Activated T-helper 1 cell treated with anti-CD3 and anti-CD28 coated beads, Interleukin-2, amount 50 U/mL, for 16 hours (primary cell): ENCODE measurements around the gene FBXO36.

ENCODE experiments used
- DNase-seq, 2 donors: peaks; one replicate each; pipeline ENCODE4 v3.0.0-alpha.2; 2020; ENCODE audit warnings: low read depth in 1 of 2, low spot score in 1 of 2

FBXO36 gene

DNA sequence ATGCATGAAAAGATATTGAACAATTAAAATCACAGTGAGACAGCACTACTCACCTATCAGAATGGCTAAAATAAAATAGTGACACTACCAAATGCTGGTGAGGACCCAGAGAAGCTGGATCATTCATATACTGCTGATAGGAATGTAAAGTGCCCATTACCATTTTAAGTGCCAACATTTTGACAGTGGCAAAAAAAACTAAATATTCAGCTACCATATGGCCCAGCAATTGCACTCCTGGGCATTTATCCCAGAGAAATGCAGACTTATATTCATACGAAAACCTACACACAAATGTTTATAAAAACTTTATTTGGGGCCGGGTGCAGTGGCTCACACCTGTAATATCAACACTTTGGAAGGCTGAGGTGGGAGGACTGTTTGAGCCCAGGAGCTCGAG is 47.6 kb downstream of the FBXO36 start:
- no peak for DNase-seq

DNA sequence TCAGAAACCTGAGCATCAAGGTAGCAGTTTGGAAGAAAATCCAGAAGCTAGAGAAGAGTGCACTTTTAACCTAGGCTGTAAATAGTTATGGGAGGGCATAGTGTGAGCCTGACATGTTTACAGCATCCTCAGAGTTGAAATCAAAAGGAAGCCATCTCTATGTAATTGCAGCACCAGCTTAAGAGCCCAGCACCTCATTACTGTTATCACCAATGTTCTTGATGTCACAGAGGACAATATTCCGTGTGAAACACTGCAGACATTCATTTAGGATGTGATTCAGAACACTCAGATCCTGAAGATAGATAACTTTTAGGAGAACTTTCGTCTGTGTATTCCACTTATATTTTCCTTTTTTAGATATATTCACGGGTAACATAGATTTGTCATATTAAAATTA is 48.1 kb downstream of the FBXO36 start:
- DNase-seq, result no peak

DNA sequence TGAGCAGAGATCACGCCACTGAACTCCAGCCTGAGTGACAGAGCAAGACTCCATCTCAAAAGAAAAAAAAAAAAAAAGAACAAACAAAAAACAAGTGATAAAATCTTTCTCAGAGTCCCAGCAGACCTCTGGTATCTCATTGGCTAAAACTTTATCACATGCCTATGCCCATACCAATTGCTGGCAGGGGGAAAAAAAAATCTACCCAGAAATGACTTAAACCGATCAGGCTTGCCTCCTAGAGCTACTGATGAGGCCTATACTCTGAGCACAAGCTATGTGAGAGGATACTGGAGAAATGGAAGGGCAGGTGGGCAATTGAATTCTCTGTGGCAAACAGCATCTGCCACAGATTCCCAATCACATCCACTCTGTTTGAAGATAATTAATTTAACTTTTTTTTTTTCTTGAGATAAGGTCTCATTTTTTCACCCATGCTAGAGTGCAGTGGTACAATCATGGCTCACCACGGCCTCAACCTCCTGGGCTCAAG is 49.0 kb downstream of the FBXO36 start:
- no peak for DNase-seq

DNA sequence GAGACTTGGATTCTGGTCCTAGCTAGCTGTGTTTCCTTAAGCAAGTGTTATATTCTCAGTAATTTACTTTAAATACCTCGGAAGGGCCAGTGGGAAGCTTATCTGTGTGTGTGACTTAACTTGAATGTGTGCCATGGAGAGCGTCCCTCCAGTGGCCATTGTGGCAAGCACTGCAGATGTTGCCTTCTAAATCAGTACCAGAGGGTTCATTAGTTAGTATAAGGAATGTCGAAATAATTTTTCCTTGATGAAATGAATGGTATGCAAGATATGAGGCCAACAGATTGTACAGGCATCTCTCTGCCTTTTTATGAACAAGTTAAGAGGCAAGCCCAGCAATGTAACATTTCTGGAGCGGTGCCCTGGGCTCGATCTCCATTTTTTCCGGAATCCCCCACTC is 52.0 kb downstream of the FBXO36 start:
- DNase-seq, result no peak

DNA sequence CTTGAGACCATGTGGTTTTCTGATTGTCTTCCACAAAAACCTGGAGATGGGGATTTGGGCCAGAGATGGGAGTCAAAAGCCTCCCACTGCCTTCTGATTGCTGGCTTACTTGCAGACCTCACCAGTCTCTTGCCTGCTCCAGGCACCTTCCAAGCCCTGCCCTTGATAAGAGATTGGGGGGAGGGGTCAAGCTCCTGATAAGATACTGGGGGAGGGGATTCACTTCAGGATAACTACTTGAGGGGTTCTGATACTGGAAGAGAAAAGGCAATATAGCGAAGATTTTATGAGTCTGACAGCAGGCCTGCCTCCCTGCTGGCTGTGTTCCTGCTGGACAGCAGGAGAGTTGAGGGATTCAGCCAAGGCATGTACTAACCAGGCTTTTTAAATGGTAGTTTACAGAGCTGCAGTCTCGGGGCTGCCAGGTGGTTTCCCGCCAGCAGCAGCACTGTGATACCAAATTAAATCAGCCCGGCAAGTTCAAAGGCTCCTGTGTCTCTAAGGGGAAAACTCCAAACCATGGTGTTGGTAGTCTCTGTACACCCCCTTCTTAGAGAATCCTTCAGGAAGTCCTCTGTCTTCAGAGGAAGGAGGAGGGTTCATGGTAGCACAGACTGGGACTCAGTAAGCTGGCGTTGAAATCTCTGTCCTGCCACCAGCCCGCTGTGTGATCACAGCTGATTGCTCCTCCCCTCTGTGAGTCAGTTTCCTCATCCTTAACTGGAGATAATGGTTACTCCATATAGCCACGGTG is 58.3 kb downstream of the FBXO36 start:
- no peak for DNase-seq

DNA sequence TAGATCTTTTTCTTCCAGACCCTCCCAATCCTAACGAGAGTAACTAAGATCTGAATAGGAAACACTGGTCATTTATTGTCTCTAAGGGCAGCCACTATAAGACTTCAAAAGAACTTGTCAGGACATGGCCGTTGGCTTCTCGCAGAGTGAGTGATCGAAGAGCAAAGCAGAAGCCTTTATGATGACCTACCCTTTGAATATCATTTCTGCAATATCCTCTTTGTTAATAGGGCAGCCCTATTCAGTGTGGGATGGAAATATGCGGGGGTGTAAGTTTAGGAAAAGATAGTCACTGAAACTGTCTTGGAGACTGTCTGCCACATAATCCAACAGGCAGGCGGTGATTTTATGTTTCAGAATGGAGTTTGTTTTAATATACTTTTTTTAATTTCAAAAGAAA is 70.9 kb downstream of the FBXO36 start:
- no peak for DNase-seq

DNA sequence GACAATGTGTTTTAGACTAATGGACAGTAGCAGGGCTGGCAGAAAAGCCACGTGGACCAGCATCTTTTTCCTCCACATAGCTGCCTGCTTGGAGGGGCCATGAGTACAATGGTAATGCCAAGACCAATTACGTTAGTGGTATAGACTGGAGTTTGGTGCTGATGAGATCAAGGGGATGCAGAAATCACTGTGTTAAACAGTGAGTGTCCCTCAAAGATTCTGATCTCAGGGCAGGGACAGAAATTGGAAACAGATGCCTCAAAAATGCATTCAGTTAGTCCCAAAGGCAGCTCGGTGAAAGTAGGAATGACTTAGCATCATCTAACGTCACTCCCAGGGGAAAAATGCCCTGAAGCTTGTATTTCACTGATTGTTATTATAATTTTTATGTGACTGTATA is 74.0 kb downstream of the FBXO36 start:
- DNase-seq, result no peak

DNA sequence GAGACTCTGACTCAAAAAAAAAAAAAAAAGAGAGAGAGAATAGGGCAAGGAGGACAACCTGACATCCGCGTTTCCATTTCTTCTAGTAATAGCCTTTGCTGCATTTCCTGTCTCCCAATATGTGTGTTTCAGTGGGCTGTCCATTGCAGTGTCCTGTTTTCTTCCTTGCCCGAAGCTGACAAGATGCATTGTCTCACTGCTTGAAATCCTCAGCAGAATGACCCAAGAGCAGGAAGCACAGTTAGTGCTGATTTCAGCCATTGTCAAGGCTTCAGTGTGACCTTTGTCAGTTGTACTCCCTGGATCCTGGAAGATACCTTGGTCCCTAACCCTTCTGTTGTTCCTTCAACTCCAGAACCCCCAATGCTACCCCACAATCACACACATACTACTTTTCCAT is 75.3 kb downstream of the FBXO36 start:
- no peak for DNase-seq

DNA sequence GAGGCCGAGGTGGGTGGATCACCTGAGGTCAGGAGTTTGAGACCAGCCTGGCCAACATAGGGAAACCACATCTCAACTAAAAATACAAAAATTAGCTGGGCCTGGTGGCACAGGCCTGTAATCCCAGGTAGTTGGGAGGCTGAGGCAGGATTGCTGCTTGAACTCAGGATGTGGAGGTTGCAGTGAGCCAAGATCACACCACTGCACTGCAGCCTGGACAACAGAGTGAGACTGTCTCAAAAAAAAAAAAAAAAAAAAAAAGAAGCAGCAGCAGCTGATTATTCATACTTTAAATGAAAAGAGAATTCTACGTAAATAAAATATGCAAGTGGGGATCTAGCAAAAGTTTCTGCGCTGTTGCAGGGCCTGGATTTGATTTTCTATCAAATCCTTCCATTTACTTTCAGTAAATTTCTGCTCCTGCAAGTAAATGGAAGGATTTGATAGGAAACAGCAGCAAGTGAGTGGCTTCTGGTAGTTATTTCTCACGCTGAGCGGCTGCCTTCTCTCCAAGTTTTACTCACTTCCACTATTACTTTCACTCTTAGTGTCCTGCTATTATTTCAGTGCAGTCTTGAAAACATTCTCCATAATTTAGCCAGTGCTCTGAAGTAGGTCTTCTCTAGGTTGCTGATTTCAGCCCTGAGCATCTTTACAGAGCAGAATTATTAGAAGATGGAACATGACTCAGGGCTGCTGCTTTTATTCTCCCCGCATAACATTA is 78.0 kb downstream of the FBXO36 start:
- DNase-seq, result no peak

DNA sequence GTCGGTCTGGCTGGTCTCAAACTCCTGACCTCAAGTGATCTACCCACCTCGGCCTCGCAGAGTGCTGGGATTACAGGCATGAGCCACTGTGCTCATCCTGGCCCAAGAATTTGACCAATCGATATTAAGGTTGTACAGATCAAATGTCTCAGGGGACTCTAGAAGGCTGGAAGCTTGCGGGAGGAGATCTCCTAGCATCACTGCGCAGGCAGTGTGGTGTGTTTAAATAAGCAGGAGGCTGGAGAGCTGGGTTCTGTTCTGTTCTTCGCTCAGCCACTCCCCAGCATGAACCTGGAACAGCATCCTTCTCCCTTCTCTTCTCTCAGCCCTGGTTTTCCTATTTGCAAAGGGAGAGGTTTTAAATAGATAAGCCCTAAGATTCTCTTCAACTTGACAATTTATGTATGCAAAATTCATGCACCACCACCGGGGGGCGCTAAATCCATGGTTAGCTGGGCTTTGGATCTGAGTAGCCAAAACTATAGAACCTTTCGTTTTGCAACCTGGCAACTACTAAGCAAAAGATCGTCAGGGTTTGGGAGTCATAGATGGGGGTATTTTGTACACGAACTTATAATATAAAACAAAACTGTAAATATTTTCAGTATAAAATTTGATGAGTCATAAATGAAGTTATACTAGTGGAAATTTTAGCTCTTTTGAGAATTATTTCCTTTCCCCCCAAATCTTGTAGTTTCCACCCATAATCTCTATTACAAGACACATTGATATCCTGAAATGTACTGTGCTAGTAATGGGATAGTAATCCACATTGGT is 85.8 kb downstream of the FBXO36 start:
- peak; percentile 60 to 76 for DNase-seq

DNA sequence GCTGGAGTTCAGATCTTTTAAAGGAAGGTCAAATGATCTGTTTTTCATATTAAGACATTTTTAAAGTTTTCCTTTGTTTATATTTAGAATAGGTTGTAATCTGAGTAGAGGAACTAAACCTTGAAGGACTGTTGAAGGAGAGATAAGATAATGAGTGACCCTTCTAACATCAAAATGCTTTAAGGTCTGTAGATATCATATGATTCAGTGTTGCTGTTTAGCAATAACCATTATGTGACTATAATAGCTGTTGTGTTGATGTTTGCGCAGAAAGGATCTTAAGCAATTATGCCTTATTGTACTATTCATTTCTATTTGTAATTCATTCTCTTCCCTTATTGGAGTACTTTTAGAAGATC is 86.4 kb downstream of the FBXO36 start:
- DNase-seq, result no peak

DNA sequence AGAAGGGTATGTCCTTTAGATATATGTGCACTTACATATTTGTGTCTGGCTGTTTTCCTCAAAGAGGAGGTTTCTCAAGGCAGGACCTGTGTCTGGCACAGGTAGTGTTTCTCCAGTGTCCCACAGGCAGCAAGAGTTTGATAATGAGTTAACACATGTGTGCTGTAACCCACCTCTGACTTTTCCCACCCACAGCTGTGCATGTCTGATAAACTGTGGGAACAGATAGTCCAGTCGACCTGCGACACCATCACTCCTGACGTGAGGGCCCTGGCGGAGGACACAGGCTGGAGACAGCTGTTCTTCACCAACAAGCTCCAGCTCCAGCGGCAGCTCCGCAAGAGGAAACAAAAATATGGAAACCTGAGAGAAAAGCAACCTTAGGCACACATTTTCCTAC is 88.2 kb downstream of the FBXO36 start:
- DNase-seq, result no peak

DNA sequence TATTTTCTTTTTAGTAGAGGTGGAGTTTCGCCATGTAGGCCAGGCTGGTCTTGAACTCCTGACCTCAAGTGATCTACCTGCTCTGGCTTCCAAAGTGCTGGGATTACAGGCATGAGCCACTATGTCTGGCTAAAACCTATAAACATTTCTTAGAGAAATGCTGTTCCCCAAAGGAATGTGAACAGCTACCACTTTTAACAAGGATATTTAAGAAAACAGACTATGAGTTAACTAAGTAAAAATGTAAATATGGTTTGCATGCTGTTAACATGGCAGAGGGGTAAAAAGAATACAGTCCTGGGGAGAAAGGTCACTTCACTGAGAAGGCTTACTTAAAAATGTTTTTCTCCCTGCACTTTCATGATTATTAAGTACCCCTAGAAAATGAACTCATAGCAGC is 89.3 kb downstream of the FBXO36 start:
- DNase-seq, result no peak

DNA sequence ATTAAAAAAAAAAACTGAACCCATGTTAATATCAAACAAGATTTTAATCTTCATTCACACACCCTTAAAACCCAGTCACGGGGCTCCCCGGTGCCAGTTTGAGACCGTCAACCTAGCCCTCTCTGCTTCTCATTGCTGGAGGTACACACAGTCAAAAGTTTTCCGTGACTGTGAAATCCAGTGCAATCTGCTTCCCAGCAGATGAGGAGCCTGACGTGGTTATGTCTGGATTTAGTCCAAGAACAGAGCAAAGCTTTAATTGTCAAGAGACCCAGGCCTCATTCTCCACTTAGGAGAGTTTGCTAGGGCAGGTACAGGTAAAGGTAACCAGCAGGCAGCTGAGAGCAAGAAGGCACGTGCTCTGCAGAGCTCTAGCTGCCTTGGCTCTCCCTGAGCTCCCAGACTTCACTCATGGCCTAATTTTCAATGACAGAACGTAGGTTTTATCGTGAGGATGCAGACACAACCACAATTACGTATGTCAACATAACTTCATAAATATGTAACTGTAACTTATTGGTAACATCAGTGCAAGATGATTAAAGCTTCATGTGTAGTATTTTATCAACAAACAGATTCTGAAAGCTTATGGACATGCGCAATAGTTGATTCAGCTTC is 90.1 kb downstream of the FBXO36 start:
- DNase-seq, result no peak

DNA sequence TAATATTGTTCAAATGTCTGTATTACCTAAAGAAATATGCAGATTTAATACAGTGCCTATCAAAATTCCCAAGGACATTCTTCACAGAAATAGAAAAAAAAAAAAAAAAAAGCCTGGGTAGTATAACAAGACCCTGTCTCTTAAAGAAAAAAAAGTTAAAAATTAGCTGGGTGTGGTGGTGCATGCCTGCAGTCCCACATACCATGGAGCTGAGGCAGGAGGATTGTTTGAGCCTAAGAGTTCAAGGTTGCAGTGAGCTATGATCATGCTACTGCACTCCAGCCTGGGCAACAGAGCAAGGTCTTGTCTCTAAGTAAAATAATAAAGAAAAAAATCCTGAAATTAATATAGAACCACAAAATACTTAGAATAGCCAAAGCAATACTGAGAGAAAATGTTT is 94.5 kb downstream of the FBXO36 start:
- DNase-seq, result no peak

DNA sequence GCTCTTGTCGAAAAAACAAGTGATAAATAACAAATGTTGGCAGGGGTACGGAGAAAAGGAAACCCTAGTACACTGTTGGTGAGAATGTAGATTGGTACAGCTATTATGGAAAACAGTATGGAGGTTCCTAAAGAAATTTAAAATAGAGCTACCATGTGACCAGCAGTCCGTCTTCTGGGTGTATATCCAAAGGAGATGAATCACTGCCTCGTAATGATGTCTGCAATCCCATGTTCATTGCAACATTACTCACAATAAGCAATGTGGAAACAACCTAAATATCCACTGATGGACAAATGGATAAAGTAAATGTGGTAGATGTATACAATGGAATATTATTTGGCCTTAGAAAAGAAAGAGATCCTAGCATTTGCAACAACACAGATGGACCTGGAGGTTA is 95.8 kb downstream of the FBXO36 start:
- no peak for DNase-seq

DNA sequence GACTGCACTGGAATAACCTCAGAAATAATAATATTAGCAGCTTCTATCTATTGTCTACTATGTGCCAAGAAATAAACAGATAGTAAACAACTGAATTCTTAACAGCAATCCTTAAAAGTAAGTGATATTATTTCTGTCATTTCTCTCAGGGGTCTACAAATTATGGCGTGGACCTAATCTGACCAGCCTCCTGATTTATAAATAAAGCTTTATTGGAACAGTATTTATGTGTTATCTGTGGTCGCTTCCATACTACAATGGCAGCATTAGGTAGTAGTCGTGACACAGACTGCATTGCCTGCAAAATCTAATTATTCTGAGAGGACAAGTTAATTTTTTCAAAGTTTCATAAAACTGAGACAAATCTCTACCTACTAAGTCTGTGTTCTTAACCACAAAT is 97.4 kb downstream of the FBXO36 start:
- no peak for DNase-seq

DNA sequence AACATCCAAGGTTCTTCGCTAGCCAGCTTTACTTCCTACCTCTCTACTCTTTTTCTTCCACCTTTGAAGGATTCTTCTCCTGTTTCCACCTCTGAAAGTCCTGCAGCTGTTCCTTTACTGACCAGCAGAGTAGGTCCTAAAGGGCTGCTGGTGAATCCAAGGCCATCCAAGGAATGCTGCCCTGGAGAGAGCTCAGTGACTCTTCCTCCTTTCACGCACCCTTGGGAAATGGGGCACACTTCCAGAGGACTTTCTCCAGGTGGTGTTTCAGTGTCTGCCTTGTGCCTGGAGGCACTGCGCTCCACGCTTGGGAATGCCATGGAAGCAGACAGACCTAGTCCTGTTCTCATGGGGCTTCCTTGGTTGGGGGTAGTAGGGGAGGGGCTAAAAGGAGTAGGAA is 101.0 kb downstream of the FBXO36 start:
- DNase-seq, result no peak

DNA sequence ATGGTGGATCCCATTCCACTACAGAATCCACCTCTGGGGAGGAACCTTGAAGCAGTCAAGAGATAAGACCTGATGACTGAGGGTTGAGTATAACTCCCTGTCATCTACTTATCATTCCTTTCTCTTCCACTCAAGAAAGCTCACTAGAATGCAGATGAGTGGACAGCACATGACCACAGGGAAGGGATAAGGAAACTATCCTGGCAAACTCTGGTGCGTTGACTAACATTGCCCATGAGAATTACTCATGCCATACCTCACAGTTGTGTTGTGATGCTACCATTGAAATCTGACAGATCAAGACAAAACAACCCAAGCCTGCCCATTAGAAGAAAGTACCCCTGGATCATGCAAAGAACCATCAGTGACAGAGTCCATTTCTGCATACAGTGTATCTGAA is 119.9 kb downstream of the FBXO36 start:
- no peak for DNase-seq

DNA sequence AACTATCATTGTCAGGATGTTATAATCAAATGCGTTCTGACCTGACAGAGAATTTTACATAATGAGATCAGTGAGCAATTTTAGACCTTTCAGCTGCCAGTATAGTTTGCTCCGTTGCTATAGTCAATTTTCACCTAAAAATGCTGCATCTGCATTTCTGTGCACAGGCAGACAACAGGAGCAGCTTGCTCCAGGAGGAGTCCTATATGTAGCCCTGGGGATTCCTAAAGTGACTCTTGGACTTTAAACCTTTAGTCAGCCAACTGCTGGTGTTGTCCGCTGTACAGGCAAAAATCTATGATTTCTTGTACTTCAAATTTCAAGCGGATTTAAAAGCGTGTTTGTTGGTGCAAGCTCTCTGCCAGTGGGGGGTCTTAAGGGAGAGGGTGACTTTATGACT is 120.7 kb downstream of the FBXO36 start:
- DNase-seq, result no peak

DNA sequence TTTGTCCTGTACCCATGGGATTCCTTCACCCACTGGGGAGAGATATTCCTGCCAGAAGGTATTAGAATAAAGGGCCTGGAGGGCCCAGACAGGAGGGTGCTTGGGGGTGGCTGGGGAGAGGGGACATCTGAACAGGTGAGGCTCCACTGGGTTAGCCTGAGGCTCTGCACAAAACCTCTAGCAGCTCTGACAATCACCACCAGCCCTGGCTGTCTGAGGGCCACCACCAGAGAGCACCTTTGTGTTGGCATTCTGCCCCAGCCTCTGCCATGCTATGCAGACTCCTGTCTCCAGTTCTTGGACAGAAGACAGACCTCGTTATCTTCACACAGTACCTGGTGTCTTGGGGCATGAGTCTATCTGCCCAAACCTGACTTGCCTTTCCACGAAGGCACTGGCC is 121.2 kb downstream of the FBXO36 start:
- DNase-seq, result no peak

DNA sequence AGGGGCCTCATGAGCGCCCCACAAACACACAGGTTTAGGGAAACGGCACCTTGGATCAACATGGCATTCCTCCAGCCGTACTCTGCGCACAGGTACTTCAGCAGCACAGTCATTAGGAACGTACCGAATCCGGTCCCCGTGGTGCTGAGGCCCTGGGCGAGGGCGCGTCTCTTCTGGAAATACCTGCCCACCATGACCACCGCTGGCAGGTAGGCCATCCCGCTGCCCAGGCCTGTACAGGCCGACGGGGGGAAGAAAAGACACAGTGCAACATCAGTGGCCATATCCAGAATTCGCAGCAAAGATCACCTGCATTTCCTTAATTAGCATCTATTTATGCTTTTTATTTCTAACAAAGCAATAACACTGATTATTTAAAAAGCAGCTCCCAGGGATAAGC is 124.2 kb downstream of the FBXO36 start:
- no peak for DNase-seq
